Stimulated activated naive B cell treated with anti-CD40 and anti-IgM and Interleukin-4, amounts not matched to agents 10 μg/mL and 1 μg/mL and 100 μg/mL, for 72 hours (primary cell): ENCODE results near the gene COA1.
"Not testable (repeated sequence)": the region's sequence is repeated elsewhere in the genome, so short reads cannot be mapped to it uniquely, and the experiment has no call there.

ENCODE experiments used
- ATAC-seq, 2 donors: fragments of 150-1000 bp; cut with Tn5 transposase; replicated peaks; 2 replicates each; pipeline ENCODE4 v1.10.0; 2021; ENCODE audit warnings: moderate library complexity in 1 of 2
- DNase-seq: peaks from one replicate; pipeline ENCODE4 v3.0.0; 2021
- H3K27ac Mint-ChIP-seq: one replicate; pipeline ENCODE4 v1.8.0; 2022; ENCODE audit warnings: mild to moderate bottlenecking, mixed read lengths
- H3K27me3 Mint-ChIP-seq, 2 donors: one replicate each; pipeline ENCODE4 v1.8.0; 2022; ENCODE audit warnings: mixed read lengths in 2 of 2
- H3K36me3 Mint-ChIP-seq, 2 donors: one replicate each; pipeline ENCODE4 v1.8.0; 2022; ENCODE audit warnings: mixed read lengths in 2 of 2, mild to moderate bottlenecking in 1 of 2
- H3K4me1 Mint-ChIP-seq, 2 donors: one replicate each; pipeline ENCODE4 v1.8.0; 2022; ENCODE audit warnings: mixed read lengths in 2 of 2, mild to moderate bottlenecking in 1 of 2
- H3K4me3 Mint-ChIP-seq, 2 donors: one replicate each; pipeline ENCODE4 v1.8.0; 2022; ENCODE audit warnings: mild to moderate bottlenecking in 2 of 2, mixed read lengths in 2 of 2, moderate library complexity in 1 of 2
- H3K9me3 Mint-ChIP-seq, 2 donors: one replicate each; pipeline ENCODE4 v1.8.0; 2022; ENCODE audit warnings: mixed read lengths in 2 of 2, mild to moderate bottlenecking in 1 of 2

The COA1 gene

DNA sequence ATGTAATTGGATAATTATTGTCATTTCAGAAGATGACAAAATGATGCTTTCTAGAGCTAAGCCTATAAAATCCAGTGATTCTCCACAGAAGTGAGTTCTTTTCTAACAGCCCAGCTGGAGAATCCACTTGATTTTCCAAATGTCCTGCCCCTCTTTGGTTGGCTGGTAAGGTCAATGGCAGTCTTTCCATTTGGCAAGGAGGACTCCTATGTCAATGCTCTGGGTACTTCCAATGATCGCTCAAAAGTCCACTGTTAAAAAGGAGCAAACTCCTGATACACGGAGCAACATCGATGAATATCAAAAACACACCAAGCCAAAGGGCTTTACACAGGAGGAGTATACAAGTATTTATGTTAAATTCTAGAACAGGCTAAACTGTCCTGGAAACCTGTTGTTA is 88.6 kb downstream of the COA1 start:
- Mint-ChIP-seq H3K27ac (no peak overlapping the region), H3K27me3 (no peaks in the 10 kb centered on the region), H3K4me1 (peaks cover 47 to 76% of the 10 kb centered on the region in 2 donors)

DNA sequence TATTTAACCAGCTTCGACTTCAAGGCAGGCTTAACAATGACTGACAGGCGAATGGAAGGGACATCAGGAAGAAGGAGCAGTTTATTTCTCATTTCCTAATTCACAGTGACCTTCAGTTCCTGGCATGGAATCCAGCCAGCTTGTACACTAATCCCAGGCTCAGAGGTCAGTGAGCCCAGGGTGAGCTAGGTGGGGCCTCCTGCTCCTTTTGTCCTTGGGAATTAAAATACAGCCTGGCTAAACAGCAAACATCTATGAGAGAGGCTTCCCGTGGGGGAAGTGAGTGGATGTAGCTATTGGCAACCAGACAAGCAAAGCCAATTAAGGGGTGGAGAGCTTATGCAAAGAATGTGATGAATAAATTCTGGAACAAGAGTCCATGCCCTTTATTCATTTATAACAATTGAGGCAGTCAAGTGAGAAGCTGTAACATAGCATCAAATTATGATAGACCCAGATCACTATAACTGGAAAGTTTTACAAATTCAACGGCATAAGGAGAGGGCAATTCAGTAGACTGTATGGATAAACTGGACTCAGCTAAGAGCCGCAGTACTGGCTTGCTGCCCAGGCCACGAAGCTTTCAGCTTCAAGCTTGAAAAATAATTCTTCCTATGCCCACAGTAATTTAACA is 89.3 kb downstream of the COA1 start:
- peak overlapping the region; percentile 75 for H3K27ac Mint-ChIP-seq

More for the DNA sequence above, 88.6 kb downstream of the COA1 start:
- Mint-ChIP-seq H3K9me3 (no peaks in the 10 kb centered on the region), H3K36me3 (peaks cover 48 to 86% of the 10 kb centered on the region in 2 donors), H3K4me3 (no peak overlapping the region)
- ATAC-seq (no peak), DNase-seq (no peak)

DNA sequence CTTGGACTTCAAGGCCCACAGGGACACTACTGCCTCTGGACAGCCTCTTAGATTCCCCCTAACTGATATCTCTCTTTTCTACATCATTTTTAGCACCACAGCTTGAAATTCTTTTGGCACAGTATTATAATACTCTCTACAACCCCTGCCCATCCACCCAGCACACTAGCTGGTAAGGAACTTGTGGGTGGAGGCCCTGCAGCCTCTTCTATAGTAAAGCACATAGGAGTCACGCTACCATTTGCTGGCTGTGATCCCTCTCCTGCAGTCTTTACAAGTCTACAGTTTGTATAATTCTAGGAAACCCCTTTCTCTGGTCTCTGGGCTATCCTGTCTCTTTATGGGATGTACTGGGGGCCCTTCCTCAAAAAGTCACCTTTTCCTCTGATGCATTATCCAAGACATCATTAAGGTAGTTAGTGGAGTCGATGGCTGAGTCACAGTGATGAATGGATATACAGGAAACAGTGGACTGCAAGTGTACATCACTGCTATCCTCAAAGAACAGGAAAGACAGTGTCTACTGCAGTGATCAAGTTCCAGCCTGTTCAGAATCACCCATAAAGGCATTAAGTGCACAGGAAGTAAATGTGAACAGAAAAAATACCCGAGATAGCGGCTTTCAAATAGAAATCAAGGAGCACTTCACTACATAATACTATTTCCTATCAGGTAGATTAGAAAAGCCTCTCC is 92.1 kb downstream of the COA1 start:
- no peak overlapping the region for H3K4me3 Mint-ChIP-seq
- H3K4me1 Mint-ChIP-seq = peaks cover 36 to 52% of the 10 kb centered on the region in 2 donors
- H3K9me3 Mint-ChIP-seq = no peaks in the 10 kb centered on the region
- peaks cover 41 to 83% of the 10 kb centered on the region in 2 donors for H3K36me3 Mint-ChIP-seq
- DNase-seq (no peak), ATAC-seq (no peak)
- H3K27ac Mint-ChIP-seq = peak overlapping the region; percentile 89
- H3K27me3 Mint-ChIP-seq = no peaks in the 10 kb centered on the region

More for the DNA sequence above, 89.3 kb downstream of the COA1 start:
- Mint-ChIP-seq H3K4me3 (no peak overlapping the region), H3K4me1 (peaks cover 41 to 75% of the 10 kb centered on the region in 2 donors), H3K27me3 (no peaks in the 10 kb centered on the region), H3K9me3 (no peaks in the 10 kb centered on the region), H3K36me3 (peaks cover 43 to 86% of the 10 kb centered on the region in 2 donors)
- no peak for ATAC-seq
- DNase-seq = no peak

DNA sequence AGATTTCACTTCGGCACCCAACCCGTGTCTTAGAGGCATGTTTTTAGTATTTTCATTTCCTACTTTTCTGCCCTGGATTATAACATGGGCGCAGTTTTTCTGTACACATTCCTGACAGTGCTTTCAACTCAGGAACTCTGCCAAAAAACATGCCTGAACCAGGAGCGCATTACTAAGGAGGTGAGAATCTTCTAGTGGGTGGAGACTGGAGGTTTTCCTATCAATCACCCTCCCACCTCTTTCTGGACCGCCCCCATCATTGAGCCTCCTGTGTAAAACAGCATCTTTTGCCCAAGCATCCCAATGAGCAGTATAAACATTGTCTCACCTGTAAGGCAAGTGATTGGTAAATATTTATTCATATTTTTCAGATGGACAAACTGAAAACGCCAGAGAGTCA is 93.2 kb downstream of the COA1 start:
- no peaks in the 10 kb centered on the region for H3K9me3 Mint-ChIP-seq
- H3K27ac Mint-ChIP-seq = no peak overlapping the region
- H3K36me3 Mint-ChIP-seq = peaks cover 46 to 83% of the 10 kb centered on the region in 2 donors
- H3K4me1 Mint-ChIP-seq = peaks cover 38 to 62% of the 10 kb centered on the region in 2 donors
- ATAC-seq (no peak), DNase-seq (no peak)
- no peaks in the 10 kb centered on the region for H3K27me3 Mint-ChIP-seq
- no peak overlapping the region for H3K4me3 Mint-ChIP-seq

DNA sequence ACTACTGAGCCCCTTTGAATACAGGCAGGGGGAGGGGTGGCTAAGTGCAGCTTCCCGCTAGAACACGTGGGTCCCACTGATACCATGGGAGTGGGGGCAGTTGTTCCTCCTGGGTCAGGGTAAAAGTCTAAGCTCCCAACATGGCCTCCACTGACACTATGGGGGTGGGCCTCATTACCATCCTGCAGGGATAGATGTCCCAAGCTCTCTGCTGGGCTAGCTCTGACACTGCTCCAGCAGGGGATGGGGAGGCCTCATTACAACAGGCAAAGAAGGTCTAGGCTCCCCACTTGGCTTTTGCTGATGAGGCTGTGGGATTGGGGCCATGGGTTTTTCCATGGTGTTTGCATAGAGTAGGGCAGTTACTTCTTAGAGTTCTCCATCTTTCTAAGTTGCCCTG is 94.9 kb downstream of the COA1 start:
- no peak overlapping the region for H3K27ac Mint-ChIP-seq
- H3K4me1 Mint-ChIP-seq = peaks cover 32 to 58% of the 10 kb centered on the region in 2 donors
- no peak for ATAC-seq
- no peaks in the 10 kb centered on the region for H3K9me3 Mint-ChIP-seq
- no peak for DNase-seq
- H3K4me3 Mint-ChIP-seq = no peak overlapping the region
- peaks cover 41 to 74% of the 10 kb centered on the region in 2 donors for H3K36me3 Mint-ChIP-seq
- H3K27me3 Mint-ChIP-seq = no peaks in the 10 kb centered on the region

GRCh38 chr7:43632746-43633145 is 96.6 kb downstream of the COA1 start:
- DNase-seq = no peak
- H3K36me3 Mint-ChIP-seq = peaks cover 47 to 82% of the 10 kb centered on the region in 2 donors

DNA sequence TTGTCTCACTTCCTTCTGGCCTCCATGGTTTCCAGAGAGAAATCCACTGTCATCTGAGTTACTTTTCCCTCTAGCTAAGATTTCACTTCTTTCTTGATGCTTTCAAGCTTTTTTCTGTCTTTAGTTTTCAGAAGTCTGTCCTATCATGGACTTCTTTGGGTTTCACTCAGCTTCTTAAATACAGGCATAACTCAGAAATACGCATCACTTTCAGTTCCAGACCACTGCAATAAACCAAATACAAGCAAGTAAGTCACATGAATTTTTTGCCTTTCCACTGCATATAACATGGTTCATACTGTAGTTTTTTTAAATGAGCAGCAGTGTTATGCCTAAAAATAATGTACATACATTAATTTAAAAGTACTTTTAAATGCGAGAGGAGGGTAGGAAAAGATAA is 97.8 kb downstream of the COA1 start:
- DNase-seq = no peak
- H3K27me3 Mint-ChIP-seq = no peaks in the 10 kb centered on the region
- H3K36me3 Mint-ChIP-seq = peaks cover 50 to 78% of the 10 kb centered on the region in 2 donors
- peak in 1 of 2 donors; percentile 12 for ATAC-seq
- H3K9me3 Mint-ChIP-seq = no peaks in the 10 kb centered on the region
- peak overlapping the region; percentile 73 for H3K27ac Mint-ChIP-seq
- no peak overlapping the region for H3K4me3 Mint-ChIP-seq
- peaks cover 26 to 52% of the 10 kb centered on the region in 2 donors for H3K4me1 Mint-ChIP-seq

More at GRCh38 chr7:43632746-43633145, 96.6 kb downstream of the COA1 start:
- Mint-ChIP-seq H3K9me3 (no peaks in the 10 kb centered on the region), H3K4me1 (peaks cover 32 to 55% of the 10 kb centered on the region in 2 donors), H3K27ac (peak overlapping the region; percentile 10), H3K4me3 (no peak overlapping the region), H3K27me3 (no peaks in the 10 kb centered on the region)
- no peak for ATAC-seq

GRCh38 chr7:43630482-43630881 is 98.8 kb downstream of the COA1 start:
- Mint-ChIP-seq H3K4me1 (peaks cover 31 to 56% of the 10 kb centered on the region in 2 donors), H3K4me3 (no peak overlapping the region), H3K27me3 (no peaks in the 10 kb centered on the region), H3K27ac (peak overlapping the region; percentile 73), H3K36me3 (peaks cover 51 to 76% of the 10 kb centered on the region in 2 donors), H3K9me3 (no peaks in the 10 kb centered on the region)
- no peak for DNase-seq
- ATAC-seq = no peak

- DNase-seq = no peak
- Mint-ChIP-seq H3K27ac (no peak overlapping the region), H3K36me3 (peaks cover 54 to 76% of the 10 kb centered on the region in 2 donors), H3K4me3 (no peak overlapping the region), H3K9me3 (no peaks in the 10 kb centered on the region), H3K4me1 (peaks cover 34 to 58% of the 10 kb centered on the region in 2 donors), H3K27me3 (no peaks in the 10 kb centered on the region)
- no peak for ATAC-seq
These were observed 99.5 kb downstream of the COA1 start for GRCh38 chr7:43629857-43630256.

DNA sequence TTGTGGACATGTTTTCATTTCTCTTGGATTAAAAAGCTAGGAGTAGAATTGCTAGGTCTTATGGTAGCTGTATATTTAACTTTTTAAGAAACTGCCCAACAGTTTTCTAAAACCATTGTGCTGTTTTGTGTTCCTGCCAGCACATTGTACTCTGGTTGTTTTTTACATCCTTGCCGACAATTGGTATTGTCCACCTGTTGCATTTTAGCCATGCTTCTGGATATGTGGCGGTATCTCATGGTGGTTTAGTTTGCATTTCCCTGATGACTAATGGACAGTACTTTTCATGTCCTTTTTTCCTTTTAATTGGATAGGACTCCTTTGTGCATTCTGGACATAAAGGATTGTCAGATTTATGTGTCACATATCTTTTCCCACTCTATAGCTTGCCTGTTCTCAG is 100.9 kb downstream of the COA1 start:
- Mint-ChIP-seq H3K27me3 (no peaks in the 10 kb centered on the region), H3K4me3 (no peak overlapping the region), H3K36me3 (peaks cover 55 to 73% of the 10 kb centered on the region in 2 donors), H3K4me1 (peaks cover 32 to 66% of the 10 kb centered on the region in 2 donors), H3K9me3 (no peaks in the 10 kb centered on the region), H3K27ac (peak overlapping the region; percentile 54)
- DNase-seq (no peak), ATAC-seq (no peak)

DNA sequence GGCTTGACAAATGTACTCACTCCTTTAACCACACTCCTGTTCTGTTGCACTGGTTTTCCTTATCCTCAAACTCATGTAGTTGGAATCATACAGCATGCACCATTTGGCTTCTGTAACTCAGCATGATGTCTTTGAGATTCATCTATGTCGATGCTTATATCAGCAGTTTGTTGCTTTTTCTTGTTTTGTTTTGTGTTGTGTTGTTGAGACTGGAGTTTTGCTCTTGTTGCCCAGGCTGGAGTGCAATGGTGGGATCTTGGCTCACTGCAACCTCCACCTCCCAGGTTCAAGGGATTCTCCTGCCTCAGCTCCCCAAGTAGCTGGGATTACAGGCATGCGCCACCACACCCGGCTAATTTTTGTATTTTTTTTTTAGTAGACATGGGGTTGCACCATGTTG is 101.5 kb downstream of the COA1 start:
- H3K4me3 Mint-ChIP-seq, ATAC-seq, H3K9me3 Mint-ChIP-seq, H3K27me3 Mint-ChIP-seq, DNase-seq: not testable (repeated sequence)
- peaks cover 31 to 70% of the 10 kb centered on the region in 2 donors for H3K4me1 Mint-ChIP-seq
- H3K27ac Mint-ChIP-seq = peak overlapping the region; percentile 42
- H3K36me3 Mint-ChIP-seq = peaks cover 54 to 71% of the 10 kb centered on the region in 2 donors

DNA sequence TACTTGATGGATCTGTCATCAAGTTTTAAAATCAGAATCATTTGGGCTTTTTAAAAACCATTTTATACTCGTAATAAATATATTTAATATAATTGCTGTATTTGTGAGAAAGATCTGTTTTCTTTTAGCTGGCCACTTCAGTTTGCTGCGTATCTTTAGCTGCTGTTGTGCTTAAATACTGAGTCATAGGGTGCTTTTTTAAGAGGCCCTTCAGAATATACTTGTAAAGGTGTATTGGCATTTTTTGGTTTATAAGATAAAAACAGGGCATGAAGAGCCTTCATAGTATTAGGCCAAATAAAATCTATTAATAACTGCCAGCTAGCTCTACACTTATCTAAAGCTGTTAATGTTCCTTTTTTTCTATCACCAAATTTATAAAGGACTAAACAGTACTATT is 102.6 kb downstream of the COA1 start:
- Mint-ChIP-seq H3K4me3 (no peak overlapping the region), H3K9me3 (no peaks in the 10 kb centered on the region), H3K4me1 (peaks cover 36 to 72% of the 10 kb centered on the region in 2 donors), H3K27ac (no peak overlapping the region), H3K36me3 (peaks cover 49 to 71% of the 10 kb centered on the region in 2 donors), H3K27me3 (no peaks in the 10 kb centered on the region)
- DNase-seq (no peak), ATAC-seq (no peak)

GRCh38 chr7:43625980-43626379 is 103.3 kb downstream of the COA1 start:
- ATAC-seq = peak; percentile 62 to 64
- H3K27me3 Mint-ChIP-seq = no peaks in the 10 kb centered on the region
- H3K27ac Mint-ChIP-seq = peak overlapping the region; percentile 52
- DNase-seq = no peak
- peaks cover 47 to 70% of the 10 kb centered on the region in 2 donors for H3K36me3 Mint-ChIP-seq
- H3K4me3 Mint-ChIP-seq = no peak overlapping the region
- H3K9me3 Mint-ChIP-seq = no peaks in the 10 kb centered on the region
- peaks cover 35 to 70% of the 10 kb centered on the region in 2 donors for H3K4me1 Mint-ChIP-seq

DNA sequence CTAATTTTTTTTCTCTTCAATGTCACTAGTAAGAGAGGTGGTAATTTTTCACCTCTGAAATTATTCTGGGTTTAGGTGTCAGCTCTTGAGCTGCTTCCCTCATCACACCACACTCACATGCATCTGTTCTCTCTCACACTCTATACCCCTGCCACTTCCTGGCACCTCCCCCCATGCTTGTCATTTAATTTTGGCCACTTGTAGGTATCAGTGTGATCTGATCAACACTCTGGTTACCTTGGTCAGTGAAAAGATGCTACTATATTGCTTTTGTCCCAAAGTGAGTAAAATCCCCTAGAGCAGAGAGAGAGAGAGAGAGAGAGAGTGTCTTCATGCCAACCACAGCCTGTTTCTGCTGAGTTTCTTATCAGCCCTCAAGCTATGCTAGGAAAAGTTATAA is 103.9 kb downstream of the COA1 start:
- Mint-ChIP-seq H3K27me3 (no peaks in the 10 kb centered on the region), H3K36me3 (peaks cover 46 to 69% of the 10 kb centered on the region in 2 donors), H3K9me3 (no peaks in the 10 kb centered on the region), H3K4me3 (peak overlapping the region; percentile 7 to 23), H3K27ac (peak overlapping the region; percentile 15), H3K4me1 (peaks cover 38 to 70% of the 10 kb centered on the region in 2 donors)
- ATAC-seq (peak; percentile 83 to 86), DNase-seq (no peak)

GRCh38 chr7:43624156-43624555 is 105.2 kb downstream of the COA1 start:
- peaks cover 44 to 65% of the 10 kb centered on the region in 2 donors for H3K36me3 Mint-ChIP-seq
- peak overlapping the region; percentile 52 for H3K27ac Mint-ChIP-seq
- H3K27me3 Mint-ChIP-seq = no peaks in the 10 kb centered on the region
- no peaks in the 10 kb centered on the region for H3K9me3 Mint-ChIP-seq
- no peak overlapping the region for H3K4me3 Mint-ChIP-seq
- DNase-seq (no peak), ATAC-seq (no peak)
- H3K4me1 Mint-ChIP-seq = peaks cover 36 to 68% of the 10 kb centered on the region in 2 donors
